Measurements from ENCODE around the gene TEX51.

TEX51 gene

DNA sequence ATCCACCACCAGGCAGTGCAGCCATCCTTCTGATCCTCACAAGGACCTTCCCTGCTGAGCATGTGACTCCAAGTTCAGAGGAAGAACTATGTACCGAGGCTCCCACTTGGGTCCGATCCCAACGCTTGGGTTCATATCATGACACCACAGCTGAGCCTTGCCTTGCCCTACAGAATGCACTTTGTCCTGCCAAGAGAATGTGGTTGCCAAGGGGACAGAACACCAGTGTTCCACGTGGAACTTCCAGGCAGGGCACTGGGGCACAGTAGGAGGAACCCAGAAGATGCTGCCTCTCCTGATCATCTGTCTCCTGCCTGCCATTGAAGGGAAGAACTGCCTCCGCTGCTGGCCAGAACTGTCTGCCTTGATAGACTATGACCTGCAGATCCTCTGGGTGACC lies at the start of gene TEX51:
Gene TEX51, plus strand, starts transcription at position 255 of the 400 bp plus-strand sequence. Its CDS starts 29 bp downstream, at position 284.
- no peak for DNase-seq

DNA sequence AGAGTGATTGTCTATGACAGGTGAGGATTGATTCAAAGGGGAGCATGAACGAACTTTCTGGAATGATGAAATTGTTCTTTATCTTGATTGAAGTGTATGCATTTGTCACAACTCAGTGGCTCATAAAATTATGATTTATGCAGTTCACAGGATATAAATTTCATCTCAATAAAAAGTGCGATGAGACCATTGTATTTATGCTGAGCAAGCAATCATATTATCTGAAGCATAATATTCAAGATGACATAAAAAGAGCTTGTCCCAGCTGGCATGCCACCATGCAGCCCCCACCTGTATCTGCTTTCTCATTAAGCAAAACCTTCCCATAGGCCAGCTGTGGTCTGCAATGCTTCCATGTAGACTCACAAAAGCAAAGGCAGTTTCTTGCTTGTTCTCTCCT lies 49.6 kb upstream of the TEX51 start:
- no peak for DNase-seq

DNA sequence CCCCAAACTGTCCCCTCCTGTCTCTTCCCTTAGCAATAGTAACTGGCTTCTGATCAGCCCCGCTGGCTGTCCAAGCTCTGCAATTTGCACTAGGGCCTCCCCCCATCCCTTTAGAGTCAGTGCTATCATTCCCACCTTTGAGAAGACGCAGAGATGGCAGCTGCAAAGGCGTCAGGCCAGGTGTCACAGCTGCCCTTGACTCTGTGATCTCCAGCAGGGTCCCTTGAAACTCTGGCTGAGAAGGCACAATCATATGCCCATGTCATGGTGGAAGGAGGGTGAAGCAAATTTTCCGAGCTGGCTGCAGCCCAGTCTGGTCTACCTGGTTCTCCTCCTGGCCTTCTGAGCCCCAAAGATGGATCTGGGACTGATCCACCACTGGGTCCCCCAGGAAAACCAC lies 49.2 kb upstream of the TEX51 start:
- DNase-seq = no peak

DNA sequence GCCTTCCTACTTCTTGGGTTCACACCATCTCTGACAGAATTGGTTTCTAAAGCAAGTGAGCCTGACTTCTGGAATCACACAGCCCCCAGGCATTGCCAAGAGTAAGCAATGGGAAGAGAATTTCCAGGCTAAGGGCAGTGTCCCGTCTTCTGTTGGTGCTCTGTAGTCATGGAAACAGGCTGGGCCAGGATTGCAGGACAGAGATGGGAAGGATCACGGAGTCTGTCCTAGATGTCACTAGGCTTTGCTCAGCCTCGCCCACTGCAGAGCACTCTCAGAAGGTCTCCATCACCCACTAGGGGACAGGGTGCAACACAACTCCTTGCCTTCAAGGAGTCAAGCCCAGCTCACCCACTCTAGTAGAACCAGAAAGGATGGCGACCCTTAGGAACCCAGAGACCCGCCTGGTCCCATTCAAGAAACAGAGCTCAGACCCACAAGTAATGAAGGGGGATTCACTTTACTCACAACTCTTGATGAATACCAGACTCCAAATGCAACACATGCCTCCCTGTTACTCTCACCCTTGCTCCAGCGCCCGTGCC lies 48.6 kb upstream of the TEX51 start:
- DNase-seq = no peak

DNA sequence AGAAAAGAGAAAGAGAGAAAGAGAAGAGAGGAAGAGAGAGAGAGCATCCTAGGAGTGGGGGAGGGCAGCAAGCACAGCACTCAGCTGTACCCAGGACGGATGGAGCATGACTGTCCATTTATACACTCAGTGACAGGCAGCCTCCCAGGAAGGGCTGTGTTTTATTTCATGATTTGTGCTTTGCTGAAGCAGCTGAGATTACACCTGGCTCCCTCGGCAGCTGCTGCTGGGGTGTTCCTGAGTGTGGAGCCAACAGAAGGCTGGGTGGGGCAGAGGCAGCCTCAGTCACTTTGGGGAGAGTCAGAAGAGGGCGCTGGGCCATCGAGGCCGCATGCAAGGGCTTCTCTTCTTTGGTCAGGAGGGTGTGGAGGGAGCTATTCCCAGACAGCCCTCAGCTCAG lies 47.8 kb upstream of the TEX51 start:
- no peak for DNase-seq

DNA sequence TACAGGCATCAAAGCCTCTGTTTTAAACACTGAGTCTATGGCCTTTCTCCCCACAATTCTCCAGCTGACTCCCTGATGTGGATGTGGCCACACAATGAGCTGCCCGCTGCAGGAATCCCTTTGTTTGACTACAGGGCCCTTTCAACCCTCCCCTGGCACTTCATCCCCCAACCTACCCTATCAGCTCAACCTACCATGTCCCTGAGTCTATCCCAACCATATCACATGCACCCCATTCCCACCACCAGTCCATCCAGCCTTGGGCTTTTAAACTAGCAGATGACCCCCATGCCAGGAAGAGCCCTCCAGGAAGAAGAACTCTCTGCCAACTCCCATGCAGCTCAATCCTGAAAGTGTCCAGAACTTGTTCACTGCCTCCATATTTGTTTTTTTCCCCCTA lies 46.9 kb upstream of the TEX51 start:
- DNase-seq = no peak

DNA sequence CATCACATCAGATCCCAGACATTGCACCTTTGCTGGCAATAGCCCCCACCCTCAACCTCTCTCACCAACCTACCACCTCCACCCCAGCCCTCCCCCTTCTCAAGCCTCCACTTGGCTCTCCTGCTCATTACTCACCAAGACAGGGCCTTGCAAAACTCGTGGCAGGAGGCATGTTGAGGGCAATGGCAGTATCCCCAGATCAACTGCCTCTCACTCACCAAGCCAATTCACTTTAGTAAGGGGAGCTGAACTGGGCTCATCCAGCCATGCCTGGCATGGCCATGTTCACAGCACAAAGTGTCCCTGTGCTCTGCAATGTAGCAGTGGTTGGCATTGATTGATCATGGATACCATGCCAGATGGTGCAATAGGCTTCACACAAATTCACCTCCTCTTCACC lies 46.3 kb upstream of the TEX51 start:
- DNase-seq = no peak

DNA sequence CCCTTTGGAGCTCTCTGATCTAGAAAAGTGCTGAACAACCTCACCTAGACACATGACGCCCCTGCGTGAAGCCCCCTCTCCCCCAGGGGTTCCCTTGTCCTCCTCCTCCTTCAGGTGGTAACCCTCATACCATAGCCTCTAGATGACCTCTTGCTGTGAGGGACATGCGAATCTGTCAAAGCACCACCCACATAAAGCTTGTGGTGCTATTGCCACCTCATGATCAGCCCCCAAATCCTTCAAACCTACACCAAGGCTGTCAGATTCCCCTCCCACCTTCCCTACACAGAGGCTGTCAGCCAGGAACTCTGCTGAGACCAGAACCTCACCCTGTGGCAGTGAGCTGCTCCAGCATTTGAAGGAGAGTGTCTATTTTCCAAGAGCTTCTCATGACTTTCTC lies 43.1 kb upstream of the TEX51 start:
- no peak for DNase-seq

DNA sequence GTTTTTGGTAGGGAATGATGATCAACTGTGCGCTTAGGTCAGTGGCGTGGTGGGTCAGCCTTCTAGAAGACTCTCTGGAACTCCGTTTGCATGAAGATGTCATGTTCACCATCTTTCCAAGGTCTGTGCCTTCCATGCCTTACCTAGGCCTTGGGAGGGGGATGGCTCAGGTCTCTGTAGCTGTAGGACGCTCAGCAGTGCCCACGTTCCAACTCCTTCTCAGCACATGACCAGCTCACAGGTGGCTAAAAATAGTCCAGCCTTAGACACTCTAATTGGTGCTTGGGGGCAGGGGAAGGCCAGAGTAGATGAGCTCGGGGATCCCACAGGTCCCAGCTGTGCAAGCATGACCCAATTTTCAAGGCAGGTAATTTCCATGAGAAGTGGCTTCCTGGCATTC lies 42.3 kb upstream of the TEX51 start:
- DNase-seq = no peak

DNA sequence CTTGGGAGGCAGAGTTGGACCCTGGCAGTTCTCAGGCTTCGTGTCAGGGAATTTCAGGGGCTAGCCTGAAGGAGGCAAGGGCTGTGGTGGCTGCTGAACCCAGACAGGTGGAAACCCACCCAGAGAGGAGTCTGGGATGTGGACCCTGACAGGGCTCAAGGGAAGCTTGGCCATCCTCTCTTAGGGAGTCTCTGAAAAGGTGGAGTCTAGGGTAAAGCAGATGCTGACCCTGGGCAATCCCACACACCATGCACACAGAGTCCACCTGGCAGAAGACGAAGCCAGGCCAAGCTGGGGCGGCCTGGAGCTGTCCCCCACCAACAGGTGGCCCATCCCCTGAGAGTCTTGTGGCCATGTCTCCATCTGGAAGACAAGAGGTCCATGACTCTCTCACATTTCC lies 41.2 kb upstream of the TEX51 start:
- no peak for DNase-seq

DNA sequence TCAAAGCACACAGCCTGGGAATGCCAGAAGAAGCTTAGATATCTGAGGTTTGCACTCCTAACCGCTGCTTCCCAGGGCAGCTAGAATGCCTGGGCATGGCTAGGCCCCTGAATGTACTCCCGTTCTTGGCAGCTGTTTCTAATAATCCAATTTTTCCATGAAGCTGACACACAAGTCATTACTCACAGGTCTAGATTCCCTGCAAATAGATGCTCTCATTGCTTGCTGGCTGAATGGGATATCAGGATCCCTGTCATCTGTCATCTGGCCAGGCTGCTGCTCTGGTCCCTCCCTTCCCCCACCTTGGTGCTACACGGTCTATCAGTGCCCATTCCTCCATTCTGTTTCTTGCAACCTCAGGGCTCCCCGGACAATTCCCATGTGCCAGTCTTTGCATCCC lies 40.7 kb upstream of the TEX51 start:
- no peak for DNase-seq

DNA sequence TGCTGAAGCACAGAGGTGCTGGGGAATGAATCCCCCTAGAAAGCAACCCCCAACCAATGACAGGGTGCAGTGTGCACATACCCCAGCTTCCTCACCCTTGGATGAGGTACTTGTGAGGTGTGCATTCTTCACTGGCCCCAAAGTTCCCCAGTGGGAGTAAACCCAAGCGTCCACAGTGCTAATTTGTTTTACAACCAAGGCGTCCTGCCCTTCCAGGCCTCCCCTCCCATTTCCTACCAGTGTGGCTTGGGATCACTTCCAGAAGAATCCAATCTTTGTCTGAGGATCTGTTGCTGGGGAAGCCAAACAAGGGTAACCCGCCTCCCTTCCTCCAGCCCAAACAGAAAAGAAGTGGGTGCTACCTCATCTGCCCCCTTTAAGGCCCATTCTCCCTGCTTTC lies 40.3 kb upstream of the TEX51 start:
- no peak for DNase-seq

DNA sequence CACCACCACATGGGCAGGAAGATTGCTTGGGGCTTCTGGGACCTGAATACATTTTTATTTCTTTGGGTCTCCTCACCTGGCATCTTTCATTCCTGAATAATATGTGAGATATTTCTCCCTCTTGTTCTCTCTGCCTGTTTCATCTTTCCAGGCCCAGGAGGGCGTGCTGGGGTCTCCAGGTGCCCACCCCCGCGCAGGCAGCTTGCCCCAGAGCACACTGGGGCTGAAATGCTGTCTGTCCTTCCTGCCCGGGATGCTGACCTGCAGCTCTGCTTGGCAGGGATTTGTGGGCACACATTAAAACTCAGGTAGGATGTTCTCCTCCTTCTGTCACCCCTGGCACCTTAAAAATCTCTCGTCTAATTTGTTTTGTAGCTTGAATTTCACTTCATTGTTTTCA lies 39.7 kb upstream of the TEX51 start:
- DNase-seq = no peak

DNA sequence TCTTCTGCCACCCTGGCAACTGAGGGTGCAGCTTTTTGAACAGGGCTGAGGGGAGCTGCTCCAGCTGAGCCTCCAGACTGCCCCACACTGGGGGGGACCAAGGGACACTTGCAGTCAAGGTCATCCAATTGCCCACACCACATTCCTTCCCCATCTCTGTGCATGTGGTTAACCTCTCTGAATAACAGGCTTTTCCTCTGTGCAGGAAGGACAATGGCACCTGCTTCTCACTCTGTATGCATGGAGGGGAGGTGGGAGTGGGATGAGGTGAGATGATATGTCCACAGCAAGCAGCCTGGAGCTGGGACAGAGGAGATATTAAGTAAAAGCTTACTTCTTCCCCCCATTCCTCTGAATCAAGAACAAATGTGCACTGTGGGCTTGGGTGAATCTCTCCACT lies 39.1 kb upstream of the TEX51 start:
- DNase-seq = no peak

DNA sequence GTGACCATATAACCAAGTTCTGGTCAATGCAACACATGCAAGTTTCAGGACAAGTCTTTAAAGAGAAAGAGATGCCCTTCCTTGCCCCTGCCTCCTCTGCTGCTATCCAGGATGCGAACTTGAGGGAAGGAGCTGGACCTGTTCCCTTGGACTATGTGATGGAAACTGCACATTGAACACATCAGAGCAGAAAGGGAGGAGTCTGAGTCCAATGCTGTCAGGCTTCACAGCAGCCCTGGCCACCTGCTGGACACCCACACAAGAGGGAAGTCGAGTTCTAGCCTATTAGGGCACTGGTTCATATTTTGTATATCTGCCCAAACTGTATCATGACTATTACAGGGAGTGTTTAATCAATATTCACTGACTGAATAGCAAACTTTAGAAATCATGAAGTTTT lies 38.3 kb upstream of the TEX51 start:
- no peak for DNase-seq

DNA sequence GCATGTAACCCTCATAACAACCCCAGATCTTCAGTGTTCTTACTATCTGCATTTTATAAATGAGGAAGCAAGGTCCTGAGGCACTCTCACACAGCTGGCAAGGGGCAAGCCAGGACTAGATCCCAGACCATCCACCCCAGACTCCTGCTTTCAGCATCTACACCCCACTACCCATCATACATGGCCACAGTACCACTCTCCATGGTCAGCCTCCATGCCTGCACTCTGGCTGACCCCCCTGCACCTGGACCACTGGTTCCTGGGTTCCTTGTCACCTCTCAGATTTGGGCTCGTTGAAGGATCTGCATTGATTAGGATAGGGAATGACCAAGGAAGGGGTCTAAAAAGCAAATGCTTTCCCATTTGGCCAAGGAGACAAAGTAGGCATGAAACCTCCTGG lies 36.0 kb upstream of the TEX51 start:
- DNase-seq = no peak

DNA sequence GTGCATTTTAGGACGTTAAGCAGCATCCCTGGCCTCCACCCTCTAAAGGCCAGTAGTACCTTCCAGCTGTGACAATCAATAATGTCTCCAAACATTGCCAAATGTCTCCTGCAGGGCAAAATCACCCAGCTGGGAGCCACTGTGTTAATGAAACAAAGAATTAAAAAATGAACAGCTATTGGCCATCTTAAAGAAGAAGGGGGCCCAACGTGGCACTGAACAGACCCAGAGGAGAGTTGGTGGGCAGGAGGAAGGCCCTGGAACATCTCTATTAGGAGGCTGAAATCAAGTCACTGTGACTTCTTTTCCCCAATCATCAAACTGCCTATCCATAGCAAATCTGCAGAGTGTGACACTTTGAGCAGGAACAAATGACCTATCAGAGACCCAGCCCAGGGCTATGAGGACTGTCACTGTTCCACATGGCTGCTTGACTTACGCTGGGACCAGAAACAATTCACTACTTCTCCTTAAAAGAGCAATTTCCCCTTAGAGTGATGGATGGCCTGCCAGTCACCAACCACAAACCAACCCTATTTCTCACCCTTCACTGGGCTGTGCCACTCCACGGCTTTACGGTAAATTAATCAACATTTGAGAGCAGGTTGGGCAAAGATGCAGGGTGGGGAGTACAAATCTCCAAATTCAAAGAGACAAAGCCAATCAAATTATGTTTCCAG lies 35.2 kb upstream of the TEX51 start:
- peak; percentile 31 for DNase-seq

DNA sequence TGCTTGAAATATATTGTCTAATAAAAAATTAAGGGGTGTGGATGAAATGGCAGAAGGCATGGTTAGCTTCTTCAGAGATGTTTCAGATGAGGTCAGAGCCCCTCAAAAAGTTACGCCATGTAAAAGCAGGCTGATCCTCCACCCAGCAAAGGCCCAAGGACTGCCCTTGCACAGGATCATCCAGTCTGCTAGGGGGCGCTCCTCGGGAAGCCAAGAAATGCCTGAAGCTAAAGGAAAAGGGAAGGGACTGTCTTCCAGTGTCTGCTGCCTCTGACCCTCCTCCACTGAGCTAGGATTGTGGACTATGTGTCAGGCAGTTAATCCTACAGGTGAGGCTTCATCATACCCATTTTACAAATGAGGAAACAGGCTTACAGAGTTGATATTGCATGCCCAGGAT lies 33.8 kb upstream of the TEX51 start:
- no peak for DNase-seq

DNA sequence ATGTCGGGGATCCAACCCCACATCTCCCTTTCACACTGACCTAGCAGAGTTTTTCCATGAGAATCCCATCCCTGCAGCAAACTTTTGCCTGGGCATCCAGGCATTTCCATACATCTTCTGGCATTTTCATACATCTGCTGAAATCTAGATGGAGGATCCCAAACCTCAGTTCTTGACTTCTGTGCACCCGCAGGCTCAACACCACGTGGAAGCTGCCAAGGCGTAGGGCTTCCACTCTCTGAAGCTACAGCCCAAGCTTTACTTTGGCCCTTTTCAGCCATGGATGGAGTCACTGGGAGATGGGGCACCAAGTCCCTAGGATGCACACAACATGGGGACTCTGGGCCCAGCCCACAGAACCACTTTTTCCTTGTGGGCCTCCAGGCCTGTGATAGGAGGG lies 32.2 kb upstream of the TEX51 start:
- DNase-seq = no peak

DNA sequence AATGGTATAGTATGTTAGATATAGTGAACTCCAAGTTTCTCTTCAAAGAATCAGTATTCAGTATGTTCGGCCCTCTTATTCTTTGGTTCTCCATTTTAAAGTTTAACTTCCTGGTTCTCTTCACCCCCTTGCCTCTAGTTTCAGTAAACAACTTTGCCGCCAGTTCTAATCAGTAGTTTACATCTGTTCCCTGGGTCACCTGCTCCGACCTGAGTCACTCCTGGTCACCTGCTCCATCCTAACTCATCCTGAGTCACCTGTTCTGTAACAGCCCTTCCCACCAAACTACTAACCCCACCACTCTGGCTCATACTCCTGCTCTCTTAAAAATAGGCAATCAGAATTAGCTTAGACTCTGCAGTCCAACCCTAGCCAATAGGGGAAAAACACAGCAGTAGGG lies 23.7 kb upstream of the TEX51 start:
- no peak for DNase-seq

DNA sequence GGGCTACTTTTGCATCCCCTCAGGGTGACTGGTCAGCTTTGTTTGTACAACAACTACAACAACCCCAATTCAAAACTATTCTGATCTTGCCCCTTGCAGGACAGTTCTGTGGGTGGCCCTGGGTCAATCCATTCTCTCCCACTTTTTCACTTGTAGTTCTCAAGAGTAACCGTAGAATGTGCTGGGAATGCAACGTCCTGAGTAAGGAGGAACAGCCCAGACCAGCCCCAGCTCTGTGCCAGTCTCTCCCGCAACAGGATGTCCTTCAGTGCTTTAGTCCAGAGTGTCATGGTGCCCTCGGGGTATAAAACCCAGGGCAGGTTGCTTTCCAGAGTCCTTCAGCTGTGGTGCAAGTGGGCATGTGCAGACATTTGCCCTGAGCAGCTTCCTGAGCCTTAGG lies 22.1 kb upstream of the TEX51 start:
- no peak for DNase-seq

DNA sequence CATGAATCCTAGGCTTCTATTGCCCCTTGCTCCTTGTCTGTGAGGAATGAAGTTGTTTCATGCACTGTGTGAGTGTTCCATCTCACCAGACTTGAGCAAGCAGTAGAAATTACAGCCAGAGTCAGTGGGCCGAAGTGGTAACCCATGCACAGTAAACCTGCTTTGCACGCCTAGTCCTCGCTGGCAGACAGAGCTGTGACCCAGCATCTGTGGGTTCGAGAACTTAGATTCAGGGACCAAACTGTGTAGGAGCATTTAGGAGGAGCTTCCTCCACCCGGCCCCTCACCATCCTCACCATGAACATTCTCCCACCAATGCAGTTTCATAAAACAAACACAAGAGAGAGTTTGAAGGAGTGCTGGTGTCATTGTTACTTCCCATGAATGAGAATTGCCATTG lies 21.6 kb upstream of the TEX51 start:
- DNase-seq = no peak

DNA sequence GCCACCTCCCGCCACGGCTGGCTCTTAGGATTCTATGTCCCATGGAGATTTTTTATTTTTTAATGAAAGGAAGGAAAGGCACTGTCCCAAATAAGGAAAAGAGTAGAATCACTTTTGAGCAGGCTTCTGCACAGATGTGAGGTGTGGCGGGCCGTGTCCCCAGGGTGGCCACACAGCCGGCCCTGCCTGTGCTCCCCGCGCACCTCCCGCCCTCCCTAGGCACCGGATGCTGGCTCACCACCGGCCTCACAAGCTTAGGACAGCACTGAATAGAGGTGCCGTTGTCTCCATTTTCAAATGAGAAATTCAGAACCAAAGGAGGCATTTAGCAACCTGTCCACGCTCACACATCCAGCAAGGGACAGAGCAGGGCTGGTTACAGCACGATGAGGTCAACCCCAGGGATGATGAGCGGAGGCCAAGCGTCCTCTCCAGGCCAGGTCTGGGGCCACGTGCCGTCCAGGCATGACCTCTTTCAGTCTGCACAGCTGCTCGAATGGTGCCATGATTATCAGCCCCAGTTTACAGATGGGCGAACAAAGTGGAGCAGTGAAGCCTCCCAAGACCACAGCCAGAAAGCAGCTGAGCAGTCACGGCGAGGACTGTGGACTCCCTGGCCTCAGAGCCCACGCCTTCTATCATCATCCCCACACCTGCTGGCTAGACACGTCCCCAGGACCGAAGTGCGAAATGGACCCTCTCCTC lies 20.7 kb upstream of the TEX51 start:
- no peak for DNase-seq

DNA sequence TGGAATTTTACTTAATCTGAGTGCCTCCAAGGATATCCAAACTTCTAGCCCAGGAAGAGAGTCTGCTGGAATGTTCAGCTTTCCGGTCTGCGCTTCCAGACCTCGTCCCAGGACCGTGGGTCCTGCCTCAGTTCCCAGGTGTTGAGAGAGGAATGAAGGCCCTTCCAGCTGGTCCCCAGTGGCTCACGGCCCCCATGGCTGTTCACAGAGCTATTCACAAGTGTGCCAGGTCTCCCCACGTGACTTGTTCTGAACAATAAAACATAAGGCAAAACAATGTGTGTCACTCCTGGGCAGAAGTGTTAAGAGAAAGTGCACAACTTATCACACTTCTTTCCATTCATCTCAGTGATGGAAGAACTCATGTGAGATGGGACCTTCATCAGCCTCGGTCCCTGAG lies 20.1 kb upstream of the TEX51 start:
- no peak for DNase-seq
